ENCODE measurements around the gene HTATSF1. TPM values are rescaled to one million over a fixed set of nuclear protein-coding genes. Genes with fewer than 3 reads are reported as not detected.

The HTATSF1 gene
- total RNA-seq, 1 experiment from 2014 or later, result 49.5 TPM

DNA sequence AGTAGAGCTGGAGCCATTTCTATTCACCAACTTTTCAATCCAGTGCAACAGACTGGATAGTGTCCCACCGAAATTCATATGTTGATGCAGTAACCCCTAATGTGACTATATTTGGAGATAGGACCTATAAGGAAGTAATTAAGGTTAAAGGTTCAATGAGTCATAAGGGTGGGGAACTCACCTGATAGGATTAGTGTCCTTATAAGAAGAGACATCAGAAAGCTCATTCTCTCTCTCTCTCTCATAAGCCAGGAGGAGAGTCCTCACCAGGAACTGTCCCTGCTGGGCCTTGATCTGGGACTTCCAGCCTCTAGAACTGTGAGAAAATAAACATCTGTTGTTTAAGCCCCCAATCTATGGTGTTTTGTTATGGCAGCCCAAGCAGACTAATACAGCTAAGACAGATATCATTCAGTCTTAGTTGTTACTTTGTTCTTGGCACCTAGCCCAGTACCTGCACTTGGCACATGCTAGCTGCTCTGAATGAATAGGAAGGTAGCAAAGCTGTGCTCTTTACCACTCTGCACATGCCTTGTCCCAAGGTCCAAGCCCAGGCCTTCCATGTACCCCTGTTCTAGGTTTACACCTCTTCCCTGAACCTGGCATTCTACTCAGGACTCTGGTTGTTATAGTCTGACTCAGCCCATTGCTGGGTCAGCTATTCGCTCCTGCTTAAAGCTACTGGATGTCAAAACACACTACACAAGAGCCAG is 28.8 kb upstream of the HTATSF1 start:
- TF ChIP-seq, protein P1, sequence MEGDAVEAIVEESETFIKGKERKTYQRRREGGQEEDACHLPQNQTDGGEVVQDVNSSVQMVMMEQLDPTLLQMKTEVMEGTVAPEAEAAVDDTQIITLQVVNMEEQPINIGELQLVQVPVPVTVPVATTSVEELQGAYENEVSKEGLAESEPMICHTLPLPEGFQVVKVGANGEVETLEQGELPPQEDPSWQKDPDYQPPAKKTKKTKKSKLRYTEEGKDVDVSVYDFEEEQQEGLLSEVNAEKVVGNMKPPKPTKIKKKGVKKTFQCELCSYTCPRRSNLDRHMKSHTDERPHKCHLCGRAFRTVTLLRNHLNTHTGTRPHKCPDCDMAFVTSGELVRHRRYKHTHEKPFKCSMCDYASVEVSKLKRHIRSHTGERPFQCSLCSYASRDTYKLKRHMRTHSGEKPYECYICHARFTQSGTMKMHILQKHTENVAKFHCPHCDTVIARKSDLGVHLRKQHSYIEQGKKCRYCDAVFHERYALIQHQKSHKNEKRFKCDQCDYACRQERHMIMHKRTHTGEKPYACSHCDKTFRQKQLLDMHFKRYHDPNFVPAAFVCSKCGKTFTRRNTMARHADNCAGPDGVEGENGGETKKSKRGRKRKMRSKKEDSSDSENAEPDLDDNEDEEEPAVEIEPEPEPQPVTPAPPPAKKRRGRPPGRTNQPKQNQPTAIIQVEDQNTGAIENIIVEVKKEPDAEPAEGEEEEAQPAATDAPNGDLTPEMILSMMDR (conservative IDR thresholded peaks at IDR 0.05), result no peak
- no peak overlapping the region for H2AK5ac ChIP-seq (ENCODE audit: insufficient read length, low read length)
- H4K20me1 ChIP-seq (ENCODE audit: control insufficient read depth, insufficient read depth, insufficient read length), result no peaks in the 10 kb centered on the region
- no peak overlapping the region for H3T11ph ChIP-seq (ENCODE audit: low read length)
- H2BK120ac ChIP-seq (ENCODE audit: low read depth, low read length, poor library complexity, severe bottlenecking), result no peak overlapping the region
- no CpG with 5 or more reads among the region's 2 CpGs for WGBS (ENCODE audit: extremely low coverage, insufficient read length, low lambda C conversion rate)
- H3K4me1 Mint-ChIP-seq, result no peaks in the 10 kb centered on the region
- H3K79me2 ChIP-seq (ENCODE audit: insufficient read depth, low read length), result no peaks in the 10 kb centered on the region
- no peak overlapping the region for H2BK12ac ChIP-seq (ENCODE audit: insufficient read length, low read depth, low read length)
- H3K4ac ChIP-seq (ENCODE audit: low read depth, low read length), result no peak overlapping the region
- peaks cover 2% of the 10 kb centered on the region; the same call in 1 of the 2 replicates for H3K27me3 Mint-ChIP-seq (ENCODE audit: low read depth)
- H3K4me1 ChIP-seq (ENCODE audit: insufficient read depth, low read length), result no peaks in the 10 kb centered on the region
- H3K9ac ChIP-seq (ENCODE audit: extremely low read depth, insufficient read length, low read length), result no peak overlapping the region
- H3K9me3 Mint-ChIP-seq, result peaks cover 57 to 58% of the 10 kb centered on the region in 2 experiments
- H2AFZ ChIP-seq (ENCODE audit: low read length), result no peak overlapping the region
- no peak overlapping the region for H3K27ac ChIP-seq (ENCODE audit: insufficient read length, low read depth, low read length)
- no peak overlapping the region for H2BK15ac ChIP-seq (ENCODE audit: low read depth, low read length)
- no peak for DNase-seq
- no peak overlapping the region for H3K56ac ChIP-seq (ENCODE audit: insufficient read length, low read depth, low read length)
- H4K91ac ChIP-seq (ENCODE audit: insufficient read length, low read depth, low read length), result no peak overlapping the region
- no peak overlapping the region; a peak in 1 of 5 replicates for H3K4me3 Mint-ChIP-seq
- H3K9me3 ChIP-seq (ENCODE audit: control insufficient read depth, low read depth, low read length), result peaks cover 25% of the 10 kb centered on the region
- H4K5ac ChIP-seq (ENCODE audit: insufficient read length, low read depth, low read length), result no peak overlapping the region
- no peak overlapping the region for H2BK20ac ChIP-seq (ENCODE audit: low read depth, low read length, poor library complexity, severe bottlenecking)
- no peak overlapping the region for H4K8ac ChIP-seq (replicated peaks; ENCODE audit: insufficient read length, low read depth, low read length)
- H3K79me1 ChIP-seq (ENCODE audit: insufficient read depth, low read depth, low read length, poor library complexity, severe bottlenecking), result no peaks in the 10 kb centered on the region
- no peak overlapping the region for H3K14ac ChIP-seq (ENCODE audit: insufficient read depth, low read length)
- no peak overlapping the region for H3K4me2 ChIP-seq (ENCODE audit: insufficient read depth, insufficient read length, low read length)
- no peaks in the 10 kb centered on the region for H3K23me2 ChIP-seq (ENCODE audit: insufficient read length, low read depth, low read length, poor library complexity, severe bottlenecking)
- no peak overlapping the region for H3K27ac Mint-ChIP-seq
- no peak overlapping the region for H3K18ac ChIP-seq (ENCODE audit: insufficient read length, low read depth, low read length)
- peaks cover 0 to 5% (median 3%) of the 10 kb centered on the region in 3 experiments; a peak in 3 of 7 replicates for H3K36me3 Mint-ChIP-seq (ENCODE audit: insufficient read depth in 1 of 3, low read depth in 3 of 3)
- H3K23ac ChIP-seq (ENCODE audit: insufficient read length, low read depth, low read length), result no peak overlapping the region
- no peaks in the 10 kb centered on the region for H3K27me3 ChIP-seq (ENCODE audit: insufficient read depth, low read length)
- no peak overlapping the region for H2BK5ac ChIP-seq (ENCODE audit: insufficient read length, low read length)

Data from H9 (cell line).